ENCODE results near the gene SH2D1B. TPM values are rescaled to one million over a fixed set of nuclear protein-coding genes. Genes with fewer than 3 reads are reported as not detected.
A peak's percentile ranks its signal among the peaks of the same experiment; 100 is the strongest.
"Not testable (repeated sequence)": the region's sequence is repeated elsewhere in the genome, so short reads cannot be mapped to it uniquely, and the experiment has no call there.

SH2D1B gene
- total and polyA plus RNA-seq, 9 of the 15 experiments (the other 6 are each of a cell fraction or from before 2014, with no cell fraction given) = 5.6 to 19.6 (median 9.7) TPM

GRCh38 chr1:162418584-162418983, 6.6 kb upstream of the SH2D1B start (continued):
- TF ChIP-seq TEAD4 (IDR thresholded peaks at IDR 0.05; ENCODE audit: low read length) (peak; percentile 64), DPF2 (IDR thresholded peaks at IDR 0.05) (peak; percentile 88), KDM1A (IDR thresholded peaks at IDR 0.05) (peak; percentile 85 to 89), SMARCE1 (IDR thresholded peaks at IDR 0.05) (peak; percentile 85), ARID1B (IDR thresholded peaks at IDR 0.05) (peak; percentile 84), ARID3A (IDR thresholded peaks at IDR 0.05; ENCODE audit: borderline replicate concordance, low read depth, low read length) (0 out of 2 replicates have a peak, but pooled peaks have one; percentile 7), GTF3C2 (IDR thresholded peaks at IDR 0.05; ENCODE audit: borderline replicate concordance, extremely low read depth, insufficient read length) (peak; percentile 53), BCOR (IDR thresholded peaks at IDR 0.05) (peak; percentile 51), ATF3 (IDR thresholded peaks at IDR 0.05) (peak; percentile 81), JUND (IDR thresholded peaks at IDR 0.05; ENCODE audit: borderline replicate concordance, low read depth, low read length) (peak; percentile 86), JUND (tag; IDR thresholded peaks at IDR 0.05; ENCODE audit: borderline replicate concordance, low read depth, low read length) (peak; percentile 84; the same call in 2 of the 3 replicates)
- not testable (repeated sequence) for TF ChIP-seq TEAD4 (CRISPR knock-in tag; IDR thresholded peaks at IDR 0.05; ENCODE audit: borderline replicate concordance); ATF3 (CRISPR knock-in tag; conservative IDR thresholded peaks at IDR 0.05)
